ENCODE data around the gene TM7SF2. TPM values are rescaled to one million over a fixed set of nuclear protein-coding genes. Genes with fewer than 3 reads are reported as not detected.

Gene TM7SF2
- total RNA-seq = 23.9 and 27.7 TPM in 2 replicates

- intact Hi-C loops (cut with micrococcal nuclease) = loop anchor here (1.0 to 5.0 kb wide), 5 partner anchors 16 to 195 kb away; partner anchors contain the start of genes ATG2A, CDCA5, POLA2 and SYVN1
These were observed at the start of gene TM7SF2 for GRCh38 chr11:65111744-65112545. TSS of gene TM7SF2 (plus strand) at chr11:65111872. CDS start at chr11:65112016, 144 bp downstream.

GRCh38 chr11:65063532-65063931, 48.1 kb upstream of the TM7SF2 start:
- intact Hi-C loops (cut with micrococcal nuclease) = no loop called here

DNA sequence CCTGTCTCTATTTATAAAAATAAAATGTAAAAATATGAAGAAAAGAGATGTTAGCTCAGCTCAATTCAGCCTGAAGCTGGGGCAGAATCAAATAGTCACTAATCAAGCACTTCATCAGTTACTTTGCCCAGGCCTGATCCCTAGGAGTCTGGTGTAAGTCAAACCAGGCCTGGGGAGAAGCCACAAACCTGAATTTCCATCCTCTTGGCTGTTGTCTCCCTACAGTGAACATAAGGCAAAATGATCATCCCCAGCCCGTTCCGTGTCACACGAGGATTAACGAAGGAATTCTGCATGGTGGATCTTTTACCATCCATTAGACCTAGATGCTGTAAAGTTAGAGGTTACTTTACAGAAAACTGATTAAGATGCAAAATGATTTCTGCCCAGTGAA, 46.8 kb upstream of the TM7SF2 start:
- intact Hi-C loops (cut with micrococcal nuclease) = no loop called here

DNA sequence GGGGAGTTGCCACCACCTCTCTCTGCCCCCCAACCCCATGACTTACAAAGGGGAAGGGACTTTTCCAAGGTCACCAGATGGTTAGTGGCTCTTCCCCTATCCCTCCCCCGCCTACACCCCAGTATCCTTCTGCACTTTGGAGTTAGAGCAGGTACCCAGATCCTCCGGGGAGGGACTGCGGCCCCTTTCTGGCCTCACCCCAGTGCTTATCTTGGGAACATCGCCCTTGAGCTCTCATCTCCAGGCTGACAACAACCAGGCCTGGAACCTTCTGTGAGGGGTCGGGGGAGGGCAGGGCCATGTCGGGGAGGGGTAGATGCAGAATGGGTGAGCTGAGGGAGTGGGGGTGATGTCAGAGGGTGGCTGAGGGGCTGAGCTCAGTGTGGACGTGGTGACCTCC, 45.8 kb upstream of the TM7SF2 start:
- intact Hi-C loops (cut with micrococcal nuclease) = no loop called here

- intact Hi-C loops (cut with micrococcal nuclease) = no loop called here
These were observed 45.4 kb upstream of the TM7SF2 start for GRCh38 chr11:65066315-65066714.

GRCh38 chr11:65066805-65067291, 44.8 kb upstream of the TM7SF2 start:
- intact Hi-C loops (cut with micrococcal nuclease) = no loop called here

GRCh38 chr11:65067446-65067845, 44.2 kb upstream of the TM7SF2 start:
- intact Hi-C loops (cut with micrococcal nuclease) = no loop called here

- intact Hi-C loops (cut with micrococcal nuclease) = no loop called here
These were observed 42.5 kb upstream of the TM7SF2 start for GRCh38 chr11:65069217-65069616.

DNA sequence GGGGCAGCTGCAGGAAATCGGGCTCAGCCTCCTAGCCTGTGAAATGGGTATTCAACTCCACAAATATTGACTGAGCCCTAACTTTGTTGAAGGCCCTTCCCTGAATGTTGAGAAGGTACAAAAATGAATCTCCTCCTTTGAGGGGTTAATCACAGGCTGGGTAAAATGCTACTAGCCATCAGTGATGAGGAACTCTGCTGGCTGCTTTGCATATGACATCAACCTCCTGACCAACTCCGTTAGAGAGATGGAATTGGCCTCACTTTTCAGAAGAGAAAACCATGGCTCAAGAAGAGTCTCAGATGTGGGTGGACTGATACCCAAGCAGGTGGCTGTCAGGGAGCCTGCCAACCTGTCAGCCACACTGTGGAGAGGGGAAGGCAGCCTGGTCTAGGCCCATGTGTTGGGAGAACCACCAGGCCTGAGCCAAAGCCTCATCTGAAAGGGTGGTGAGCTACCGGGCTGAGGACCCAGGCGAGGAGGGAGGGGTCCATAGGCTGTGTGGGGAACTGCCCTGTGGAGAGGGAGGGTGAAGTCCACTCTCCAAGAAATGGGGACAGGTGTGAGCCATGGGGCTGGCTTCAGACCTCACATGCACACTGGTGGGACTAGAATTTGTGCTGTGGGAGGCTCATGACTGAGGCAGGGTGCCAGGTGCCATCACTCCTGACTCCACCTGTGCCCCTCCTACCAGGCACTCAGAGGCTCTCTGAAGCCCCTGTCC, 39.6 kb upstream of the TM7SF2 start:
- intact Hi-C loops (cut with micrococcal nuclease) = no loop called here

GRCh38 chr11:65072631-65072966, 39.1 kb upstream of the TM7SF2 start:
- intact Hi-C loops (cut with micrococcal nuclease) = no loop called here

DNA sequence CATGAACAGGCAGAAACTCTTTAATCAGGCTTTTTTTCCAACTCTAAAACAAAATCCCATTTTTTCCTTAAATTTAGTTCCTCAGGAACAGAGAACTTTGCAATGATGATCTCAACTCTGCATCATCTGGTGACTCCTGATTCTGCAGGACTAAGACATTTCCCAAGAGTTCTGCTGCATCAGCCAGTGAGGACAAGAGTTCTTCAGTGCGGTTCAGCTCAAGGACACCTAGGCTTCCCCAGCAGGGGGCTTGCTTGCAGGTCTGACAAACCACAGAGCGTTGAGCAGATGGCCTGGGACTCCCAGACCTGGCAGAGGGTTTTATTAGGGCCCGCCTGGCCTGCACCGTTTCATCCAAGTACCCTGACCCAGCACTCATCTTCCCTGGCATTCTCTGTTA, 34.2 kb upstream of the TM7SF2 start:
- intact Hi-C loops (cut with micrococcal nuclease) = no loop called here

DNA sequence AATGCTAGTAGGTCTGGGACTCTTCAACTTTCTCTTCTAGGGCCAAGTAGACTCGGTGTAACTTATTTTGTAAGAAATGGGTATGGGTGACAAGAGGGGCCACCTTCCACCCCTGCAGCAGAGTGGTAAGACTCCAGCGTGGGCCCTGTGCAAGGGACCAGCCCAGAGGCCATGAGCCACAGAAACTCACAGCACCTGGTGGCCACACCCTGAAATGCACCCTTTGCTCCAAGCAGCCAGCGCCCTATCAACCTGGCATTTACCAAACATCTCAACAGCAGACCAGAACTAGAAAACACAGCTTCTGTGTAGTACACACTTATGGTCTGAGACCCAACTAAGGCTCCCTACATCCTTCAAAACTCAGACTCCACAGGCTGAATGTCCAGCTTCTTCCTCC, 33.5 kb upstream of the TM7SF2 start:
- intact Hi-C loops (cut with micrococcal nuclease) = loop anchor here (1.0 kb wide), 1 partner anchor 65 kb away; no protein-coding TSS in a partner anchor

- intact Hi-C loops (cut with micrococcal nuclease) = loop anchor here (1.0 kb wide), 1 partner anchor 66 kb away; no protein-coding TSS in a partner anchor
These were observed 32.8 kb upstream of the TM7SF2 start for GRCh38 chr11:65078786-65079342.

DNA sequence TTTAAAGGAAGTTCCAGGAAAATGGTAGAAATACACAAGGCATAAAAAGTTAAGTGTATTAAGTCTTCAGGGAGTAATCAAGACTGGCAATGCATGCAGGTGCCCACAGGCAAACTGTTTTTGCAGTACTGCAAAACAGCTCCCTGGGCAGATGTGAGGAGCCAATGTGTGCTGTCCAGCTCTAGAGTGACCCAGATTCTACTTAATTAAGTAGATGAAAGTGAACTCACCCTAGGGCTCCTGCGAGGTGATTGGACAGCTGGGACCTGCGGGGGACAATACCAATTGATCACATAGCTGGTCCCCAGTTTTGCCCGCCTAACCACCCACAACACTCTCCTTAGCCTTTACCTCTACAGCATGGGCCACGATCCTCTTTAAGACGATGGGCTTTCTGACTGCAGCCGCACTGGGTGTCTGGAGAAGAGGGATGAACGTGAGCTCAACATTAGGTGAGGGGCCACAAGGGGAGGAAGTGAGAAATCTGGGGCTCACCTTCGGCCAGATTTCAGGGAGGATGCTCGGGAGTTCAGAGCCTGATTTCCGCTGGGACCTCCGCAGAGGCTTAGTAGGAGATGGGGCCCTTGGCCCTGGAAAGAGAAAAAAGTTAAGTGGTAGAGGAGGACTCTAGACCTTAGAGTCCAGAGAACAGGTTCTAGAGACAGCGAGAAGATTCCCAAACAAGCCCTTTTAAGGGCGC, 28.4 kb upstream of the TM7SF2 start:
- intact Hi-C loops (cut with micrococcal nuclease) = loop anchor here (5.0 kb wide), 1 partner anchor 166 kb away; the partner anchor contains the start of gene ATG2A

- intact Hi-C loops (cut with micrococcal nuclease) = loop anchor here (1.0 to 5.0 kb wide), 7 partner anchors 12 to 167 kb away; partner anchors contain the start of genes ATG2A, FAU, MRPL49 and SAC3D1
These were observed 27.7 kb upstream of the TM7SF2 start, which contains the start of the genes CDCA5 and ZFPL1 for GRCh38 chr11:65083834-65084597. TSS of gene CDCA5 (minus strand) at chr11:65084040. CDS start at chr11:65083978, 62 bp downstream. TSS of gene ZFPL1 (plus strand) at chr11:65084222. CDS start at chr11:65084699, 477 bp downstream.

- intact Hi-C loops (cut with micrococcal nuclease) = loop anchor here (1.0 to 5.0 kb wide), 7 partner anchors 12 to 167 kb away; partner anchors contain the start of genes ATG2A, FAU, MRPL49 and SAC3D1
These were observed 26.9 kb upstream of the TM7SF2 start for GRCh38 chr11:65084598-65085375.

DNA sequence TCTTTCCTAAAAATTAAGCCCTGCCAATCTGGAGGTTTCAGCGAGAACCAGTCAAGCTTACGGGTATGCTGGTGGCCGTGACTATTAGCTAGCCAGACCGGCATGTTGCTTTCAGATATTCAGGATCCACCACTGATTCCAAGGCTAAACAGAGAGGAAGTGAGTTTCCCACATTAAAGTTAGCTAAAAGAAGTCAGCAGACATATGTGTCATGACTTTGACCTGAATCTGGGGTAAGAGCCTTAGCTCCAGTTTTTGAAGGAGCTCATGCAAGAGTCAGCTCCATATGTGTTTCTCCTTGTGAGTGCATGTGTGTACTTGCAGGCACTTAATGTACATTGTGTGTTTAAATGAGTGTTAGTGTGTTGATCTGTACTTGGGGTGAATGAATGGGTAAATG, 26.2 kb upstream of the TM7SF2 start:
- intact Hi-C loops (cut with micrococcal nuclease) = no loop called here

- intact Hi-C loops (cut with micrococcal nuclease) = no loop called here
These were observed 24.9 kb upstream of the TM7SF2 start for GRCh38 chr11:65086809-65087208.

GRCh38 chr11:65087216-65087615, 24.5 kb upstream of the TM7SF2 start:
- intact Hi-C loops (cut with micrococcal nuclease) = no loop called here
